Renal cortical epithelial cell (primary cell): ENCODE results near the gene VASH2. TPM values are rescaled to one million over a fixed set of nuclear protein-coding genes. Genes with fewer than 3 reads are reported as not detected.
A peak's percentile ranks its signal among the peaks of the same experiment; 100 is the strongest.
"Not testable (repeated sequence)": the region's sequence is repeated elsewhere in the genome, so short reads cannot be mapped to it uniquely, and the experiment has no call there.

ENCODE experiments used
- DNase-seq: peaks from one replicate; pipeline ENCODE4 v3.0.0-alpha.2; 2011; ENCODE audit warnings: low read depth
- total RNA-seq: library from RNA; depleted of rRNA; stranded (reverse); fragments of >200 nt; gene quantifications from 2 replicates; pipeline ENCODE4 v1.2.3, GENCODE V29; 2014

Gene VASH2
- total RNA-seq, 1 donor from 2014 or later: 0.35 TPM

GRCh38 chr1:212981025-212981495 lies 30.7 kb downstream of the VASH2 start:
- peak; percentile 16 for DNase-seq

GRCh38 chr1:212981571-212982328 lies 31.4 kb downstream of the VASH2 start:
- no peak for DNase-seq

- no peak for DNase-seq
Measured at GRCh38 chr1:212982430-212983152, 32.2 kb downstream of the VASH2 start.

GRCh38 chr1:212983482-212983881 lies 33.1 kb downstream of the VASH2 start:
- DNase-seq: no peak

- no peak for DNase-seq
Measured at GRCh38 chr1:212984522-212985291, 34.4 kb downstream of the VASH2 start.

GRCh38 chr1:212986551-212986950 lies 36.2 kb downstream of the VASH2 start:
- DNase-seq: no peak

GRCh38 chr1:212987702-212988322 lies 37.5 kb downstream of the VASH2 start:
- peak; percentile 57 for DNase-seq

- DNase-seq: no peak
Measured at GRCh38 chr1:212990276-212990675, 39.9 kb downstream of the VASH2 start.

GRCh38 chr1:212993960-212994359 lies 43.6 kb downstream of the VASH2 start:
- DNase-seq: not testable (repeated sequence)

- DNase-seq: no peak
Measured at GRCh38 chr1:212994926-212995325, 44.6 kb downstream of the VASH2 start.

- DNase-seq: no peak
Measured at GRCh38 chr1:213003256-213003655, 52.9 kb downstream of the VASH2 start.

GRCh38 chr1:213008564-213008963 lies 58.2 kb downstream of the VASH2 start:
- DNase-seq: no peak

GRCh38 chr1:213014642-213015041 lies 64.3 kb downstream of the VASH2 start:
- DNase-seq: peak; percentile 27

- DNase-seq: peak; percentile 96
Measured at GRCh38 chr1:213015099-213016050, 65.0 kb downstream of the VASH2 start, which contains the start of gene ANGEL2. ANGEL2 (minus strand) TSS chr1:213015867; CDS start chr1:213015671, 196 bp downstream.

GRCh38 chr1:213017447-213018273 lies 67.3 kb downstream of the VASH2 start:
- DNase-seq: no peak

GRCh38 chr1:213019450-213019849 lies 69.1 kb downstream of the VASH2 start:
- DNase-seq: no peak

GRCh38 chr1:213020016-213020415 lies 69.7 kb downstream of the VASH2 start:
- DNase-seq: no peak

GRCh38 chr1:213027024-213027423 lies 76.7 kb downstream of the VASH2 start:
- not testable (repeated sequence) for DNase-seq

GRCh38 chr1:213032651-213033050 lies 82.3 kb downstream of the VASH2 start:
- no peak for DNase-seq

GRCh38 chr1:213034713-213035112 lies 84.4 kb downstream of the VASH2 start:
- no peak for DNase-seq
